ENCODE measurements around the gene ZNF710.

ZNF710 gene

DNA sequence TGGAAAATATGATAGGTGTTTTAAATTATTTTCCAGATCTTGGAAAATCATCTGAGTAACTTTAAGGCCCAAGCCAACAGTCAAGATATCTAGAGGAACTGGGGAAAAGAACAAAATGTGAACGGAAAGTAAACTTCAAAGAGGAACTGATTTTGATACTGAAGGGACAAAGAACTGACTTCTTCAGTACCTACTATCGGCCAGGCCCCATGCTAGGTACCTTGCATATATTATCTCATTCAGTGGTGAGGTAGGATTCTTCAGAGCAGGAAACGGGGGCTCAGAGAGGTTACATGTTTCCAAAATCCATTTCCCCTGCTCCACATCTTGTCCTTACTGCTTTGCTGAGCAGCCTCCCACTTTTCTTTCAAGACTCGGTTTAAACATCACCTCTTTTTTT, 9.8 kb upstream of the ZNF710 start:
- no peak for DNase-seq

DNA sequence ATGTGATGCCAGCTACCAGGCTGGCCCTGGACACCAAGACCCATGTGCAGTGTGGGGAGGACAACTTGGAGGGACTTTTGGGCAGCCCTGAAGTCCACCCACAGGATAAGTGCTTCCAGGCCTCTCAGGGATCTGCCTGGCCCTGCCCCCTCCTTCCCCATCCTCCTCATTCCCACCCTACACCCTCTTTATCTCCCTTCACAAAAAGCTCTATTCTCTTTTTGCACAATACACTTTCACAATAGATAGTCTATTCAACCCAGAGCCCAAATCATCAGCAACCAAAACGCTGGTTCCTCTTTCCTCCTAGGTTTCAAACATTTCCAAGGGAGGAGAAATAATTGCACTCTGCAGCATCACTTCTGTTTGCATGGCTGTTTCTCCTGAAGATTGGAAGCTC, 7.8 kb upstream of the ZNF710 start:
- peak in 11 of 58 donors; percentile 23 to 61 (median 30) for DNase-seq

DNA sequence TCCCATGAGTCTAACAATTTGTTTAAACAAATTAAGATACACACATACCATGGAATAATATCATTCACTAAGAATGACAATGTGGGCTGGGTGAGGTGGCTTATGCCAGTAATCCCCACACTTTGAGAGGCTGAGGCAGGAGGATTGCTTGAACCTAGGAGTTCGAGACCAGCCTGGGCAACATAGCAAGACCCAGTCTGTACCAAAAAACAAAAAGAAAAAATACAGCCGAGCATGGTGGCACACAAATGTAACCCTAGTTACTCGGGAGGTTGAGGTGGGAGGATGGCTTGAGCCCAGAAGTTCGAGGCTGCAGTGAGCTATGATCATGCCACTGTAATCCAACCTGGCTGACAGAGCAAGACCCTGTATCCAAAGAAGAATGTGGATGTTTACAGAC, 4.0 kb upstream of the ZNF710 start:
- no peak for DNase-seq

GRCh38 chr15:89998141-89998661, 2.9 kb upstream of the ZNF710 start:
- no peak for DNase-seq

DNA sequence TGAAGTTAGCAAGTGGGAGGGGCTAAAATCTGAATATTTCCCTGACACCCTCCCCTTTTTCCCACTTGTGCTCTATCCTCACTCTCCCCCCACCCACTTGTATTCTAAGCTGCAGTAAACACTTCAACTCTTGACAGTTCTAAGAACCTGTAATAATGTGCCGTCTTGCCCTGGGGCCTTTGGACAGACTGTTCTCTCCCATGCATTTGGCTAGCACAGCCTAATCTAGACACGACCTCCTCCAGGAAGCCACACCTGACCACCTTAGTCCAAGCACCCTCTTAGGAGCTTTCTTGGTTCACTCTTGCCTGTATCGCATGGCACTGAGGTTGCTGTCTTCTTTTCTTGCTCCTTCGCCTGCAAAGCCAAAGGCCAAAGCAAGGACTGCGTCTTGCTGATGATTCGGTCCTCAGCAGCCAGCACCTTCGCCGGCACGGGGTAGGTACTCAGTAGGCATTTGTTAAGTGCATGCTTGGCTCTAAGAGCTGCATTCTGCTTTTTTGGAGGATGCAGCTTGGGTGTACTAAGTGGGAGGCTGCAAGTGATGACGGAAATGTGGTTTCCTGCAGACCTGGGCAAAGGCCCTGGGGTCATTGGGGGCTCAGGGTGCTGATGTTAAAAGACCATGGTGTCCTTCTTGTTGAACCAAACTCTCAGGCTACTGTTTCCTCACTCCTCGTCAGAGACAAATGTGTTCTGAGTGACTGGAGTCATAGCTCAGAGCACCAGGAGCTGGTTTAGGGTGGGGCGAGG, 2.0 kb upstream of the ZNF710 start:
- DNase-seq = no peak

- DNase-seq = peak in 1 of 58 donors; percentile 51
These were observed 1.4 kb upstream of the ZNF710 start for GRCh38 chr15:89999676-90000185.

DNA sequence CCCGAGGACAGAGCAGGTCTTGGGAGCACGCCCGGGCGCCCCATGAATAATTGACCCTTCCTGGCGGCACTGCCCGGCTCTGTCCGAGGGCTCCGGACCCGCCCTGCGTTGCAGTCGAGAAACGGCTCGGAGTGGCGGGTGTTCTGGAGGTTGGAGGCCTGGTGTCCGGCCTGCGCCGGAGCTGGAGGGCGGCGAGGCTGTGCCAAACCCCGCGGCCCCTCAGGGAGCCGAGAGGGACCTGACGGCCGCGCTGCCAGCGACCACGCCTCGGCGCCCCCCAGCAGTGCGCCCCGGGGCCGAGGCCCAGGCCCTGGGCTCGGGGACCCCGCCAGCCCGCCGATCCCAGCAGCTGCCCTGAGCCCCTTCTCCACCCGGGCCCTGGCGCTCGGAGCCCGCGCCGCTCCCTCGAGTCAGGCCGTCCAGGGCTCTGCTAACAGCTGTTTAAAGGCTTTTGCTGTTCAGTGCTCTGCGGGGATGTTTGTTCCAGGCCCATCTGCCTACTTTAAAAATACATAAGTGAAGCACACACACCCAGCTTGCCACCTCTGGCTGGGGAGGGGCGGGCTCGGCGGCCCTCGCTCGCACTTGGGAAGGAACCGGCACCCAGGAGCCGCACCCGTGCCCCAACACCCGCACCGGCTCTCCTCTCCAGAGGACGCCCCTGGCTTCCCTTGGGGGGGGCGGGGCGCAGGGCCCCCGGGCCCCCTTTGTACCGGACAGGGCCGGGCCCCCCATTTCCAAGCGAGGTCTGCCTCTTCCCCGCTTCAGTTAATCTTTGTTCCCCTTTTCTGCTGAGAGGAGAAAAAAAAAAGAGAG, 730 bp upstream of the ZNF710 start:
- peak in 9 of 58 donors; percentile 16 to 44 (median 23) for DNase-seq

DNA sequence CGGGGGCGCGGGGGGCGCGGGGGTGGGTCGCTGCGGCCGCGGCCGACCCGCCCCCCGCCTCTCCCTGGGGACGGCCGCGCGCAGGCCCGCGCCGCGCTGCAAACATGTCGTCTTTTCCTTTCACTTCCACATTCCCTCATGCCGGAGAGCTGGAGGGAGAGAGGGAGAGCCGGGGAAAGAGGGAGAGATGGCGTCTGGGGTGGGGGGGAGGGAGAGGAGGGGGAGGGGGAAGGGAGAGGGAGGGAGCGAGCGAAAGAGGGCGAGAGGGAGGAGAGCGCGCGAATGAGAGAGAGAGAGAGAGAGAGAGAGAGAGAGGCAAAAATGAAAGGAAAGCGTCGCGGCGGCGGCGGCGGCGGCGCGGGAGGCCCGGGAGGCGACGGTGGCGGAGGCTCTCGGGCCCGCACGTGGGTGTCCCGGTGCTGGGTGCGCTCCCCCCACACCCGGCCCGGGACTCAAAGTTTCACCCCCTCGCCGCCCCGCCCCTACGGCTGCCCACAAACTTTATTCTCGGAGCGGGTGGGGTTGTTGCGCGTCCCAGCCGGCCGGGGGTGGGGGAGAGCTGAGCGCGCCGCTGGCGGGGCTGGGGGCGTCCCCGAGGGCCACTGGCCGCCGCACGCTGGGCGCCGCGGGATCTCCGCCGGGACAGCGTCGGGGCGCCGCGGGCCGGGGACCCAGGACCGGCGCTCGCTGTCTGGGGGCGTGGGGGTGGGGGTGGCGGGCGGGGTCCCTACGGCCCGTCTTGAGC, 731 bp downstream of the ZNF710 start:
- peak in 33 of 58 donors; percentile 19 to 71 (median 47) for DNase-seq

- DNase-seq = peak in 16 of 58 donors; percentile 17 to 50 (median 34)
These were observed 1.3 kb downstream of the ZNF710 start for GRCh38 chr15:90002428-90002844.

- DNase-seq = no peak
These were observed 2.6 kb downstream of the ZNF710 start for GRCh38 chr15:90003736-90004135.

DNA sequence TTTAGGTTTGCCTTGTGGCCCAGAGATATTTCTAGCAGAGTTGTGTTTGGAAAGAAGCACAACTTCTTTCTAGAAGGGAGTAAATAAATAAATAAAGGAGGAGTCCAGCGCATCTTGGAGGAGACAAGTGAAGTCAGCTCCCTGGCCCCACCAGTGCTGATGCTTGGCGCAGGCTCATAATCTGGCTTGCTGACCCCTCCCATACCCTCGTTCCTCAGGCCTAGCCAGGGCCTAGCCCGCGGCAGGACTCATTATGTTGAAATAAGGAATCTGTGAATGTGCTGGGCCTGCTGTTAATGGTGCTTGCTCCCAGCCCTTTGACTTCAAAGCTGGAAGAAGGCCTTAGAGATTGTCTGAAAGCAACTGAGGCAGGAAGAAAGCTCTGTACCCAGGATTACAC, 3.1 kb downstream of the ZNF710 start:
- DNase-seq = no peak

DNA sequence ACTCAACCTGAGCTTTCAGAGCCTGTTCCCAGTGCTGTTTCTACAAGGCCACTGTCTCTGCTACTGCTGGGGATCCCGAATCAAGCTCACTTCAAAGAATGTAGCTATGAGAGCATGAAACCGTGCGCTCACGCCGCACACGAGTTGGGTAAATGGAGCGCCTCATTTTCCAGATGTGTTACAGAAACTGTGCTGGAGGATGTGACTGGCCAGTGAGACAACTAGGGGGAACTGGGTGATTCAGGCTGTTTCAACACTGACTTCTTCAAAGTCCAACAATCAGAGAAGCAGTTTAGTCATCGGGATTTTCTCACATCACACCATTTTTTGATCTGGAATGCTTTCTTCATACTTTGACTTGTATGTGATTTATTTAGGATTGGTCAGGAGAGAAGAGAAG, 3.5 kb downstream of the ZNF710 start:
- peak in 1 of 58 donors; percentile 20 for DNase-seq

- DNase-seq = no peak
These were observed 5.3 kb downstream of the ZNF710 start for GRCh38 chr15:90006217-90007075.

DNA sequence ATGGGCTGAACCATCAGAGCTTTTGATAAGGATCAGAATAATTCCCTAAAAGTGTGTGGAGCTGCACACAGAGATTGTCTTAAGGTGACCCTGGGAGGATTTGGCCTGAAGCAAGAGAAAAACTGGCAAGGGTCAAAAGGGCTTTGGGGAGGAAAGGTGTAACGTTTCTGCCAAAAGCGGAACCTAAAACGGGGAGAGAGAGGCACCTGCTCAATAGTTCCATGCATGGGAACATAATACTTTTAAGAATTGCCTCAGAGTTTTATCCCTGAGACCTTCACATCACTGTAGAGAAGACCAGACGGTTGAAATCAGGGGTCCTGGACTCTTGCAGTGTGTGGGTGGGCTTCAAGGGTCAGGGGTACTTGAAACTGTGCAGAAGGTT, 5.9 kb downstream of the ZNF710 start:
- DNase-seq = no peak

GRCh38 chr15:90008607-90009006, 7.5 kb downstream of the ZNF710 start:
- no peak for DNase-seq

DNA sequence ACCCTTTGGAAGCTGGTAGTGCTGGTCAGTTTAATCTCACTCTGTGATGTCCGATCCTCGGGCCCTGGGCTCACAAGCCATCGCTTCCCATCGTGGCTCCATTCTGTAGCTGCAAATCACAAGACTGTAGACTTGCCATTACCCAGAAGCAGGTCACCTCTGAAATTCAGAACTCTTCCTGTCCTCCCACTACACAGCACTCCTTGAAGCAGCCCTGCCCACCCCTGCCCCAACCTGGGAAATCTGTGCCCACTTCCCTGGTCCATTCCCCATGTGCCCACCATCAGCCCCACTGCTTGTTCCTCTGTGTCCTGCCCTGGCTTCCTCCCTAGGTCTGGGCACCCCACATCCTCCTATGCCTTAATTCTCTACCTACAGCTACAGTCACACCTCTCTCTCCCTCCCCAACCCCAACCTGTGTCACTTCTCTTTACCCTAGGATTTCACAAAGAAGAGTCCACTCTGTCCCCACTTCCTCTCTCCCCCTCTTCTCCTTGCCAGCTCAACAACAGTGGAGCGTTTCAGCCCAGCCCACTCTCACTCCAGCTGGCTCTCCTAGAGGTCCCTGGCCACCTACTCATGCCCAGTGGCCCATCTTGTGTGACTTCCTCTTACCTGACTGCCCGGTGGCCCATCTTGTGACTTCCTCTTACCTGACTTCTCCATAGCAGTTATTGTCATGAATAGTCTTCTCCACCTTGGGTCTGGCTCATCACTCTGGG, 8.3 kb downstream of the ZNF710 start:
- no peak for DNase-seq

GRCh38 chr15:90011705-90012104, 10.6 kb downstream of the ZNF710 start:
- no peak for DNase-seq

- DNase-seq = no peak
These were observed 12.4 kb downstream of the ZNF710 start for GRCh38 chr15:90013503-90013937.

- no peak for DNase-seq
These were observed 14.2 kb downstream of the ZNF710 start for GRCh38 chr15:90015294-90015693.

DNA sequence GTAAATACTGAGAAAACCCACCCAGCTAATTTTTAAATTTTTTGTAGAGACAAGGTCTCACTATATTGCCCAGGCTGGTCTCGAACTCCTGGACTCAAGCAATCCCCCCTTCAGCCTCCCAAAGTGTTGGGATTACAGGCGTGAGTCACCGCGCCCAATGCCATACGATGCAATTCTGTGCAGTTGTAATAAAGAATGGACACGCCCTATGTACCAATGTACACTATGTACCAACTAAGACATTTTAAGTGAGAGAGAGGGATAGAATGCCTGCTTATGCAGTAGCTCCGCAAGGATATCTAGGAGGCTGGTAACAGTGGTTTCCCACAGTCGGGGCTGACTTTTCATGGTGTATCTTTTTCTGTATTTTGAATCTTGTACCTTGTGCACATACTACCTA, 14.6 kb downstream of the ZNF710 start:
- no peak for DNase-seq

All from anterior cingulate cortex (tissue), 58 donors.